Right lobe of liver (tissue), 4 donors: ENCODE results near the gene TCAP.

Source experiments
- POLR2A ChIP-seq: fragments of 450-650 bp; IDR thresholded peaks from one replicate; pipeline ENCODE4 v1.6.1; 2017; ENCODE audit warnings: antibody characterized with exemption, mild to moderate bottlenecking
- TF ChIP-seq, protein P1 (sequence below), 4 donors: fragments of 200-600 bp in 3 of 4; fragments of 450-650 bp in 1 of 4; IDR thresholded peaks; one replicate each; pipeline versions ENCODE4 v1.5.1 to v1.8.0; 2016 to 2022; ENCODE audit warnings: antibody characterized with exemption in 4 of 4, mild to moderate bottlenecking in 2 of 4
- donor health status: DM: no; HTN: no; CAD: no.
- donor health status: DM: no; HTN: no; CAD: no.
- donor health status: DM: no; HTN: yes; CAD: no.

DNA sequence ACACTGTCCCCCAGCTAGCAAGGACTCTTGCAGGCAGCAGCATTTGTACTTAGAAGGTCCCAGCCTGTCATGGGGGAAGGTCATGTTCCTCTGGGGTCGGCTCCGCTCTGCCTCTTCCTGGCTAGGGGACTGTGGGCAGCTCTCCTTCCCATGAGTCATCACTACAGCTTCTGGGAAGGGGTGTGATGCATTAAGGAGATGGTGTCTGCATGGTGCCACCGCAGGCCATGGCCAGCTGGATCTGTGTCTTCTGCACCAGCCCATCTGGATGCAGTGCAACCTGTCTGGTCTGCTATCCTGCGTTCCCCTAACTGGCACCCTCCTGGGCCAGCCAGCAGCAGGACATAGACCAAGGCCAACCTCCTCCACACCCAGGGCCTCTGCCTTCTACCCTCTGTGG, 21.9 kb upstream of the TCAP start:
- TF ChIP-seq, protein P1, sequence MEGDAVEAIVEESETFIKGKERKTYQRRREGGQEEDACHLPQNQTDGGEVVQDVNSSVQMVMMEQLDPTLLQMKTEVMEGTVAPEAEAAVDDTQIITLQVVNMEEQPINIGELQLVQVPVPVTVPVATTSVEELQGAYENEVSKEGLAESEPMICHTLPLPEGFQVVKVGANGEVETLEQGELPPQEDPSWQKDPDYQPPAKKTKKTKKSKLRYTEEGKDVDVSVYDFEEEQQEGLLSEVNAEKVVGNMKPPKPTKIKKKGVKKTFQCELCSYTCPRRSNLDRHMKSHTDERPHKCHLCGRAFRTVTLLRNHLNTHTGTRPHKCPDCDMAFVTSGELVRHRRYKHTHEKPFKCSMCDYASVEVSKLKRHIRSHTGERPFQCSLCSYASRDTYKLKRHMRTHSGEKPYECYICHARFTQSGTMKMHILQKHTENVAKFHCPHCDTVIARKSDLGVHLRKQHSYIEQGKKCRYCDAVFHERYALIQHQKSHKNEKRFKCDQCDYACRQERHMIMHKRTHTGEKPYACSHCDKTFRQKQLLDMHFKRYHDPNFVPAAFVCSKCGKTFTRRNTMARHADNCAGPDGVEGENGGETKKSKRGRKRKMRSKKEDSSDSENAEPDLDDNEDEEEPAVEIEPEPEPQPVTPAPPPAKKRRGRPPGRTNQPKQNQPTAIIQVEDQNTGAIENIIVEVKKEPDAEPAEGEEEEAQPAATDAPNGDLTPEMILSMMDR (IDR thresholded peaks at IDR 0.05) = no peak
- TF ChIP-seq POLR2A = no peak
